Hypothalamus (tissue), 51 donors: Measurements from ENCODE around the gene TAB2.
A peak's percentile ranks its signal among the peaks of the same experiment; 100 is the strongest.
"Not testable (repeated sequence)": the region's sequence is repeated elsewhere in the genome, so short reads cannot be mapped to it uniquely, and the experiment has no call there.

Experiments
- DNase-seq, 51 donors: peaks; one replicate each; lab custom pipeline; 2025; lab: John Stamatoyannopoulos, UW

The TAB2 gene

GRCh38 chr6:149332602-149333265, 15.2 kb downstream of the TAB2 start:
- no peak for DNase-seq

DNA sequence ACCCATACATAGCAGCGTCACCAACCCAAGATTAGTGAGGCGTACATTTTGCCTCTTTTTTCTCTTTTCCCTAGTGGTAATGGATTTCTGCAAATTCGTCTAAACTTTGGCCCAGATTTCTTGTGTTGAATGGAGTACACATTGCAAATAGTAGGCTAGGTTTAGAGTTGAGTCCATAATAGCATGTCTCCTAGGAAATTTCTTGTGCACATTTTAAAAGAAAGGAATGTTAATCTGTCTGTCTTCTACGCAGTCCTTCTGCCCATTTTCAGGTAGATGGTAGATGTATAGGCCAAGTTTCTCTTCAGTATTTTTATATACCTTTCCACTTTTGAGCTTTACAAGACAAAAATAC, 15.7 kb downstream of the TAB2 start:
- DNase-seq = no peak

- no peak for DNase-seq
Observed at GRCh38 chr6:149334201-149334600, 16.7 kb downstream of the TAB2 start.

DNA sequence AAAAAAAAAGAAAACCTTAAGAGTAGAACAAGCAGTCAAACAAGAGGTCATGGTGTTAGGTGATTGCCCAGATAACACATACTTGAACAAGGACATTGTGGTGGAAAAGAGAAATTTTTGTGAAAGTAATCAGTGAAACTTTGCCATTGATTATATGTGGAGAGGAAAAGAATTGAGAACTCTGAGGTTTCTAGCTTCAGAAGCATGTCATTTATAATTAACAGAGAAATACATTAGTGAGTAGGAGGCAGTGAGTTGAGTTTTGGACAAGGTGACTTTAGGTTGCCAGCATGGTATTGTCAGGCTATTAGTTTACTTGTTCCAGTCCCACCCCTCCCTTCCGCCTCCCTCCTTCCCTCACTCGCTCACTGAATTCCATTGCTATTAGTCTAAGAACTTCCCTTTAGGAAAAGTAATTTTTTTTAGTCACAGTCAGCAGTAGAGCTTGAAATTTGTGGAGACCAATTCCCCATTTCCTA, 17.2 kb downstream of the TAB2 start:
- no peak for DNase-seq

GRCh38 chr6:149335924-149336608, 18.6 kb downstream of the TAB2 start:
- peak in 1 of 51 donors; percentile 1 for DNase-seq

DNA sequence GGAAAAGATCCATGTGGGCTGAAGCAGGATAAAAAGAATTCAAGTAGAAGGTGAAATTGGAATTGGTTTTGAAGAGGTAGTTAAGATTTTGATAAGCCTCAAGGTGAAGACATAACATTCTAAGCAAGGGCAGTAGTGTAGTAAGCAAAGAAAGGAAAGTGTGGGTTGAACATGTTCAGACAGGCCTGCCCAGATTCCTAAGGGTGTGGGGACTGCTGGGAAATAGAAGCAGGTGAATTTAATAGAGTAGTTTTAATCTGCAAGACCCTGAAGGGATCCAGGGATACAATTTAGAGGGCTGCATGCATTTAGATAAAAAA, 19.1 kb downstream of the TAB2 start:
- DNase-seq = no peak

GRCh38 chr6:149337320-149337719, 19.8 kb downstream of the TAB2 start:
- DNase-seq = no peak

- no peak for DNase-seq
Observed at GRCh38 chr6:149340200-149340599, 22.7 kb downstream of the TAB2 start.

- no peak for DNase-seq
Observed at GRCh38 chr6:149342525-149342924, 25.0 kb downstream of the TAB2 start.

- DNase-seq = no peak
Observed at GRCh38 chr6:149343501-149343900, 26.0 kb downstream of the TAB2 start.

DNA sequence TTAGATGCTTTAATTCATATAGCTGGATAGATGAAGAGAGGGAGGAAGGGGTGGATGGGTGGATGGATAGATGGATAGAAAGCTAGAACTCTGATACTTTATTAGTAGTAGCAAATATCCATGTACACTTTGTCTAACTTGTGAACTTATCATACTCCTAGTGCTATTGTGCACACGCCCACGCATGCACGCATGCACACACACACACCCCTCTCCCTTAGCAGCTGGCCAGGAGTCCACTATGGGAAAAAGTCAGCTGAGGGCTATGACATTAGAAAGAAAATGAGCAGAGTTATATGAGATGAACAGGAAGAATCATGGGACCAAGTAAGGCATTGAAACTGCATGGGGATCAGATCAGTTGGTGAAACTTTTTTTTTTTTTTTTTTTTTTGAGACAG, 28.6 kb downstream of the TAB2 start:
- no peak for DNase-seq

- DNase-seq = no peak
Observed at GRCh38 chr6:149347067-149347466, 29.6 kb downstream of the TAB2 start.

DNA sequence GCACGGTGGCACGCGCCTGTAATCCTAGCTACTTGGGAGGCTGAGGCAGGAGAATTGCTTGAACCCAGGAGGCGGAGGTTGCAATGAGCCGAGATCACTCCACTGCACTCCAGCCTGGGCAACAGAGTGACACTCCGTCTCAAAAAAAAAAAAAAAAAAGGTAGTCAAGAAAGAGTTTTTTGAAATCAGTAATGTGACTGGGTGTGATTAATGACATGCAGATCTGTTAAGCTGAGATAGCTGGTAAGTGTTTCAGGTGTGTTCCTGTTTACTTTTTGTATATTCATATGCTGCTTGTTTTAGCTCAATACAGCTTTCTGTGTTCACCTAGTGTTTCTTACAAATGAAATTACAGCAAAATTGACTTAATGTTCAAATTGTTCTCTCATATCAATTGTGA, 31.8 kb downstream of the TAB2 start:
- not testable (repeated sequence) for DNase-seq

GRCh38 chr6:149354009-149354408, 36.5 kb downstream of the TAB2 start:
- no peak for DNase-seq

DNA sequence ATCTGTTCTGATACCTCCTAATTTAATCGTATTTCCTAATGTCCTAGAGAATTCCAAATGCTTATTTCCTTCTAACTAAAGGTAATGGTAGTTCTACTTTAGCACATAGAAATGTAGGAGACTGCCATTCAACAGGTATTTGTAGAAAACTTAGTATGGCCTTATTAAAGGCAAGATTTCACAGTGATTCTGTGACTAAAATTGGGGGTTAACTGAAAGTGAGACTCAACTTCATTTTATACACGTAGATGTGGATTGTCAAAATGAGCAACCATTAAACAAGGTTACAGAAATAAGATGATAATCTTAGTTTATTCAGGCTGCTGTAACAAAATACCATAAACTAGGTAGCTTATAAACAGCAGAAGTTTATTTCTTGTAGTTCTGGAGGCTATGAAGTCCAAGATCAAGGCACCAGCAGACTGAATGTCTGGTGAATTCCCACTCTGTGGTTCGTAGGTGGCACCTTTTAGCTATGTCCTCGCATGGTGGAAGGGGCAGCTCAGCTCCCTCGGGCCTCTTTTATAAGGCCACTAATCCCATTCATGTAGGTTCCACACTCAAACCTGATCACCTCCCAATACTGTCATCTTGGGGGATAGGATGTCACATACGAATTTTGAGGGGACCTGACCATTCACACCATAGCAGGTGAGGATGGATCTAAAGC, 38.7 kb downstream of the TAB2 start:
- DNase-seq = no peak

GRCh38 chr6:149357726-149358538, 40.4 kb downstream of the TAB2 start:
- no peak for DNase-seq

DNA sequence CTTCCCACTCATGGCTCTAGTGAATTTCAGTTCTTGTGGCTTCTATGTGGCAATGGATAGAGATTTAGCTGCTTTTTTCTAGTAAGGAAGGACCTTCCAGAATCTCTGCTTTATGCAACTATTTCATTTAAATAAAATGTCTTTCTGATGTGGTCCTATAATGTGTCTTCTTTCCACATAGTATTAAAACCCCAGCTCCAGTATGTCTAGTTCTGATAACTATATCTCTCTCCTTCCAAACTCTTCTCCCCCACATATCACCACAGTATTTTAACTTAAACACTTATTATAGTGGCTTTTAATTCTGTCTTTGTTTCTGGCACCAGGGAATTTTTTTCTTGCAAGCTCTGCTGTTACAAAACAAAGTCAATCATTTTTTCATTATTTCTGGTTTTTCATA, 41.9 kb downstream of the TAB2 start:
- DNase-seq = no peak

- DNase-seq = no peak
Observed at GRCh38 chr6:149360536-149360935, 43.0 kb downstream of the TAB2 start.

DNA sequence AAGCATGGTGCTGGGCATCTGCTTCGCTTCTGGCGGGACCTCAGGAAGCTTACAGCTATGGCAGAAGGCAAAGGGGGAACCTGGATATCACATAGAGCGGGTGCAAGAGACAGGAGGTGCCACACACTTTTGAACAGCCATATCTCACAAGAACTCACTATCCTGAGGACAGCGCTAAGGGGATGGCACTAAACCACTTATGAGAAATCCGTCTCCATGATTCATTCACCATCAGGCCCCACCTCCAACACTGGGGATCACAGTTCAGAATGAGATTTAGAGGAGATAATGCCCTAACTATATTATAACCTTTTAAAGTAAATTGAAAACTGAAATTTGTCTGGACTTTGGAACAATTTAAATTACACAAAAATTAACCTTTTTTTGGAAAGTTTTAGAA, 44.8 kb downstream of the TAB2 start:
- no peak for DNase-seq

- no peak for DNase-seq
Observed at GRCh38 chr6:149363154-149363553, 45.6 kb downstream of the TAB2 start.

GRCh38 chr6:149364557-149364956, 47.0 kb downstream of the TAB2 start:
- no peak for DNase-seq
